ENCODE data around the gene DPH7.
A peak's percentile ranks its signal among the peaks of the same experiment; 100 is the strongest.
"Not testable (repeated sequence)": the region's sequence is repeated elsewhere in the genome, so short reads cannot be mapped to it uniquely, and the experiment has no call there.

Gene DPH7

GRCh38 chr9:137544176-137544760 is 34.5 kb downstream of the DPH7 start:
- no peak for DNase-seq

GRCh38 chr9:137543237-137543963 is 35.3 kb downstream of the DPH7 start:
- DNase-seq: no peak

GRCh38 chr9:137542486-137542885 is 36.2 kb downstream of the DPH7 start:
- no peak for DNase-seq

GRCh38 chr9:137540536-137540935 is 38.2 kb downstream of the DPH7 start:
- DNase-seq: no peak

- DNase-seq: no peak
Observed at GRCh38 chr9:137538058-137538457, 40.7 kb downstream of the DPH7 start.

- not testable (repeated sequence) for DNase-seq
Observed at GRCh38 chr9:137536594-137537131, 42.1 kb downstream of the DPH7 start.

GRCh38 chr9:137535120-137535428 is 43.7 kb downstream of the DPH7 start:
- DNase-seq: no peak

- DNase-seq: peak; percentile 19
Observed at GRCh38 chr9:137534256-137535119, 44.2 kb downstream of the DPH7 start.

GRCh38 chr9:137532891-137533468 is 45.7 kb downstream of the DPH7 start:
- not testable (repeated sequence) for DNase-seq

- no peak for DNase-seq
Observed at GRCh38 chr9:137531099-137531765, 47.5 kb downstream of the DPH7 start.

- no peak for DNase-seq
Observed at GRCh38 chr9:137530331-137530730, 48.4 kb downstream of the DPH7 start.

GRCh38 chr9:137524981-137525317 is 53.8 kb downstream of the DPH7 start:
- DNase-seq: no peak

- no peak for DNase-seq
Observed at GRCh38 chr9:137524161-137524980, 54.4 kb downstream of the DPH7 start.

GRCh38 chr9:137522746-137523455 is 55.8 kb downstream of the DPH7 start:
- DNase-seq: no peak

- no peak for DNase-seq
Observed at GRCh38 chr9:137521405-137521985, 57.2 kb downstream of the DPH7 start.

GRCh38 chr9:137520614-137521404 is 57.9 kb downstream of the DPH7 start:
- DNase-seq: no peak

- DNase-seq: no peak
Observed at GRCh38 chr9:137519553-137519952, 59.2 kb downstream of the DPH7 start.

GRCh38 chr9:137518661-137519459 is 59.9 kb downstream of the DPH7 start:
- not testable (repeated sequence) for DNase-seq

Data from NCI-H526 treated with DMSO at 0.1 percent for 48 hours (cell line).